OCI-LY7 (cell line): ENCODE results near the gene TPBGL.

ENCODE experiments used
- CTCF ChIP-seq: fragments of 200-600 bp; sonication (generic); conservative IDR thresholded peaks from 2 replicates; pipeline ENCODE4 v1.5.1; 2014; ENCODE audit warnings: mild to moderate bottlenecking, antibody characterized with exemption, low read length, moderate library complexity, mixed read lengths
- EZH2phosphoT487 ChIP-seq: fragments of 200-600 bp; sonication (generic); IDR thresholded peaks from 2 replicates; pipeline ENCODE4 v1.6.1; 2018; ENCODE audit warnings: low read depth, borderline replicate concordance, mild to moderate bottlenecking, mixed run types, antibody characterized with exemption, low read length, moderate library complexity, mixed read lengths

- TF ChIP-seq CTCF = no peak
- no peak for TF ChIP-seq EZH2phosphoT487
Measured at GRCh38 chr11:75273411-75274391, 33.1 kb downstream of the TPBGL start.
